NCI-H2196 treated with DMSO at 0.1 percent for 48 hours (cell line): Measurements from ENCODE around the gene ZPLD1.

Experiments used
- DNase-seq: peaks from one replicate; lab custom pipeline; 2025; ENCODE audit not compliant: unreplicated experiment; lab: John Stamatoyannopoulos, UW

ZPLD1 gene

DNA sequence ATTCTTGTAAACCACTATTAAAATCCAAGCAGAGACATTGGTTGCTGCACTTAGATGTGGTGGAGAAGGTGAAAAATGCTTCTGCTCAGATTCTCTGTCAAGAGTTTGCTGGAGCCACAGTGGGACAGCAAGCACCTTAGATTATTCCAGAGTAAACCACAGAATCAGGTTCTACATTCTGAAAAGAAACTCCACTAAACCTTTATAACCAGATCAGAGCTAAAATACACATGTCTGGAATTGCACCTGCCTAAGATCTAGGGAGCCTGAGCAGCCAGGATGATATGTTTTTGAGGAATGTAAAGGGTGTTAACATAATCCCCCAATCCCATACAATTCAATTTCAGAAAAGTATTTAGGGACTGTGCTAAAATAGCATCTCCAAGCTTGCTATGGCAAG is at the start of gene ZPLD1:
TSS of gene ZPLD1 (plus strand) at position 301 of the 400 bp plus-strand sequence. CDS start 3,473 bp downstream, outside the sequence.
- DNase-seq = no peak

DNA sequence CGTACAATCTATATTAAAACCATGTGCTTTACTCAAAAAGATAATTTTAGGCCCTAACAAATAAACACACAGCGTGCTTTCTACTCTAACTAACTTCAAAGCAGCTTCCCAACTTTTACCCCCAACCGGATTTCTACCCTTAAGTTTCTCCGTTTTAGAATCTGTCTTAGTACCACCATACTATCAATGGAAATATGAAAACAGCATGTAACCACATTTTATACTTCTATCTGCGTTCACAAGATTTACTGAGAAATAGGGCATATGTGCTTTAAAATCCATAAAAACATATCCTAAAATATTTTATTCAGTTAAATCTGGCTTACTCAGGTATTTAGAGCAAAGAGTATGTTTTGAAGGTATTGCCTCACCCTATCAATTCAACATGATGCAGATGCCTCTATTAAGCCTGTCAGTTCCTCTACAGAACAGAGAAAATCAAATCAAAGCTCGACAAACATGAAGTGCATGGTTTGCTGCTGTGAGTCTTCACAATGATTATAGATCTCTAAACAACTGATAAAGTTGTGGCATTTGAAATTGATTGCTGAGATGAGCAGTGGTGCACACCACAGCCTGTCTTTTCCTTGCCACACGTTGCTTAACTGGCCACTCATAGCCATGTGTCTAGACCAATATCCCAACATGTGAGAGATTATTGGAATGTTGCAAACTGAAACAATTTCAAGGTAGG is 44.5 kb upstream of the ZPLD1 start:
- no peak for DNase-seq

DNA sequence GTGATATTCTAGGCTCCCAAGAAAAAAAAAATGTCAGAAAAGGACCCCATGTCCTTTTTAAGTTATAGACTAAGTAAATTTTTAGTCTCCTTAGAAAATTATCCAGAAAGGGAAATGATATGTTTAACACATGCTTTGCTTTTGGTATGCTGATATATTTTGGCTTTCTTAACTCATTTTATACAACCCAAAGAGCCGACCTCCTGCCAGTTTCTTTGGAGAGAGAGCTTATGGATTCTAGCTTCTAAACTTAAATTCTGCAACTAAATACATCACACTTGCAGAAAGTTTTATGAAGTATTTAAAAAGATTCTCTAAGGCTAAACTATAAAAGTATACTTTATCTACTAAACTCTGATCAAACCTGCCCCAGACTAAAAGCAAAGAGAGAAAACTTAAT is 43.9 kb upstream of the ZPLD1 start:
- DNase-seq = no peak

DNA sequence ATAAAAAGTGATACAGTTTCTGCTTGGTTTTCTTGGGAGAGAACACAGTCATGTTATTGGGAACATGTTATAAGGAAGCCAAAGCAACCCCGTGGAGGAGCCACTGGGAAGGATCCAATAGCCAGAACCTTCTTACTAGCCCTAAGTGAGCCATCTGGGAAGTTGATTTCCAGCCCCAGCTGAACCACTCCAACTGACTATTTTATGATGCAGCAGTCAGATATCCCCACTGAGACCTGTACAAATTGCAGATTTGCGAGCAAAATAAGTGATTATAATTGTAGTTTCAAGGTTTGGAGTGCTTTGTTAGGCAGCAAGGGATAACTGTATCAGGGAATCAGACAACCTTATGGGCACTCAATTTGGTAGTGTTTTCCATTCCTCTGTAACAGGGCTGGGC is 43.3 kb upstream of the ZPLD1 start:
- no peak for DNase-seq

DNA sequence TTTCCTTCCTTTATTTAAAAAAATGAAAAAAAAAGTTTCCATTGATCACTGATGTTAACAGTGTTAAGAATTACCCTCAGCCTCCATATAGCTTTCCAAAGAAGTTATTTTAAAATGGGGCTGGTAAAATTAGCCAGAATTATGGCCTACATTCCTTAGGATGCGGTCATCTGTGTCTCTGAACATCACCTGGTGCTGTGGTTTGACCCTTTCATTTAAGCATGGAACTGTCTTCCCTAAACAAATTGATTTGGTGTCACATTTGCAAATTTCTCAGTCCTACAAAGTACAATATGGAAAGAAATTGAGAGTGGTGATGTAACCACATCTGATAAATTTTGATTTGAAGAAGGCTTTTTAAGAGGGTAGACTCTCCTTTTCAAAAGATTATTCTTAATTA is 40.3 kb upstream of the ZPLD1 start:
- no peak for DNase-seq

DNA sequence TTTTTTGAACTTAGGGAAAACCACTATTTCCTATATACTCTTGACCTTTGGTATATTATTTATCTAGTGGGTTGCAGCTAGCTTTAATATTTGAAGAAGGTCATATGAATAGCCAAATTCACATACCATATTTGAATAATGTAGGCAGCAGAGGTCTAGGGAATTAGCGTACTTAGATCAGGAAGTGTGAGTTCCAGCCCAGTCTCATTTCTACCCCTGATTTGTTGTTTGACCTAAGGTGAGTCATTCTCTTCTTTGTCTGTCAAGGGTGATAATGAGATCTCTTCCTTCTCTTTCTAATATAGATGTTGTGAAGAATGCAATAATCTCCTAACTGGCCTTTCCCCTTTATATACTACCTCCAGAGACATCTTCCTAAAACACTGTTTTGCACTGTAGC is 36.6 kb upstream of the ZPLD1 start:
- DNase-seq = no peak

DNA sequence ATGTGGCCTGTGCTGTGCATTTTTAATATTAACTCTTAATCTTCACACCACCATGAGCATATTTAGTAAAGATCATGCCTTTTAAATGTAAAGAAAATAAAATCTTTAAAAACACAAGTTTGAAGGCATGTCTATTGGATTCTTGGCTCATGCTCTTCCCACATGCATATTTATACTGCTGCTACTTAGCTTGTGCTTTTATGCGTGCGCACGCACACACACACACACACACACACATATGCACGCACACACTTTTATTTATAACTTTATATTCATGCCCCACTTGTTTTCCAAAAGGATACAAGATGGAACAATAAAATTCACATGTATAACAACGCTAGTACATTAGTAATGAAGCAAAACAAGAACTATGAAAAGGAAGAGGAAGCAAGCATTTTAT is 36.1 kb upstream of the ZPLD1 start:
- DNase-seq = no peak

DNA sequence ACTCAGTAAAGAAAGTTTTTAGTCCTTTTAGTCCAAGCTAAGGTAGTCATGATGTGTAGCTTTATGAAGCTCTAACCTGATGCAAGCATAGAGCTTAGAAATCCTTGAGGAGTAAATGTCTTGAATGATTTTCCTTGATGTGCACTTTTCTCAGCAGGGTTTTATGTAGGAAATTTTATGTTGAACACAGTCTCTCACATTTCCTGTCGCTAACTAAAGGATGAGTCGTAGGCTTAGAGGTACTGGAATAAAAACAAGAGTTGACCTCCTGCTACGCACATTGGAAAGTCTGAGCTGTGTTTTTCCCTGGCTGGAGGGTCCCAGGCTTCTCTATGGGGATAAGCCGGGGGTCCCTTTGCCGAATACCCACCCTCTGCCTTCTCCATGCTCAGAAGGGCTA is 34.7 kb upstream of the ZPLD1 start:
- DNase-seq = no peak

DNA sequence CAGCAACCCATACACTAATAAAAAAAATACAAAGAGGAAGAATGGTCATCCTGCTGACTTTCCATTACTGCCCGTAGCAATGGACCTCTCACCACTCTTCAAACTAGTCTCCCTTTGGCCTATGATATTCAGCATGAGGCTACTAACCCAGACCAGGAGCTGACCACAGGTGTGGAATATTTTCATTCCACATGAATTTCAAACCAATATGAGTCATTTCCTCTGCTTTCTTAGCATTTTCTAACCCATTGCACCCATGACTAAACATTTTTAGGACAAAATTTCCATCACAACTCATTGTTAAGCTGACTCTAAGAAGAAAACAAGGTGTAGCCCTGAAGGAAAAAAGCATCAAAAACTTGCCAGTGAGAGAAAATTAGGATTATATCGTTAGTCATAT is 34.0 kb upstream of the ZPLD1 start:
- DNase-seq = no peak

DNA sequence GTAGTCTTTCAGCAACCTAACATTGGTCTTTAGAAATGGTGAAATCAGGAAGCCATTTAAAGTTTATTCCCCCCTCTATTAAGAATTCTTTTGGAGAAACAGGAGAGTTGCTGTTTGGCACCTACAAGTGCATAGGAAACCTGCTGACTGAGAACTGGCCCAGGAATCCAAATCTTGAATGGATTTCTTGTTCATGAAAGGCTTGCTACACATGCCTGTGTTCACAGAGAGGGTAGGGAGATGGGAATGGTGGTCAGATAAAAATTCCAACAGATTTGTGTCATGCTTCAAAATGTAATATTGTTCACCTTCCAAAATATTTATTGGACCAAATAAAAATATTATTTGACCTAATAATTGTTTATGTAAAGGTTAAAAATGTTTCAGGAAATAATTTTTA is 24.2 kb upstream of the ZPLD1 start:
- no peak for DNase-seq

DNA sequence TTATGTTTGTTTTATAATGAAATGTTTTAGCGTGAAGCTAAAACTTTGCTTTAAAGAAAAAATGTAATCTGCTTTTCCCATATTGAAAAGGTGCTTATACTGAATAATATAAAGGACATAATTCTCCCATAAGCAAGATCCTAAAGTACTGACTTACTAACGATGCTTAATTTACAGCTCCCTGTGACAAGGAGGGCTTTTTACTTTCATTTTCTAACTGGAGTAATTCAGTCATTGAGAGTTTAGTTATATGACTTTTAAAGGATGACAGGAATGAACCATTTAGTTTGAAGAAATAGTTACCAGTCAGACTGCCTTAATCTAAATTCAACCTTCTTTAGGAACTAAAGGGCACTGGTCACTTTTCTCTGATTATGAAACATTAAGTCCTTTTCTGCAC is 19.3 kb upstream of the ZPLD1 start:
- DNase-seq = no peak

DNA sequence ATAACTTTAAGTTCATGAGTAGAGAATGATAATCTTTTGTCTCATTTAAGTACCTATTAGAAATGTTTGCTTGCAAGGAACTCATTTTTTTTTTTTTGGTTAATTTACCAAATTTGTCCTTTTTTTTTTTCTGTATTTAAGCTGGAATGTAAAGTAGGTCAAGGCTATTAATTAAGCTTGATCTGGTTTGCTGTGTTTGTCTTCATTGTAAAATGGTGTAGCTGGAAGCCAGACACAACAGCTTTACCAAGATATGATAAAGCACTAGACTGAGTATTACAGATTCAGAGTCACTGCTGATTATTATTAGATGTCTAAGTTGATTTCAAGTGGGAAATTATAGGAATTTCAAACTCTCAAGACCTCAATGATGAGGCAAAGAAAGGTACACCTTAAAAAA is 15.0 kb upstream of the ZPLD1 start:
- DNase-seq = no peak

DNA sequence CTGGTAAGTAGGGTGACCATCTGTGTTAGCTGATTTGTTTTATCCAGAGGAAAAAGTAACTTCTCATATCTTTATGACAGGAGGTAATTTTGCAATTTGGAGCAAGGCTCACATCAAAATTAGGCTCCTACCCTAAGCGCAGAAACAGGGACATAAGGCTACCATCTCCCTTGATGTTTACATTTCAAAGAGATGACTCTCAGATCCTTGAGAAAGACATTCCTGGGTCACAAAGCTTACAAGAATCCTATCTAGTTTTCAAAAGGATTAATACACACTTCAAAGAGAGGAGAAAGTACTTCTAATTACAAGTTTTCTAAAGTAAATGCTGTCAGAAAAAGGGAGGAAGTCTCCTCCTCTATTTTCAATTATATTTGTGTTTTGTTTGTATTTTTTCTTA is 7.0 kb downstream of the ZPLD1 start:
- DNase-seq = no peak

DNA sequence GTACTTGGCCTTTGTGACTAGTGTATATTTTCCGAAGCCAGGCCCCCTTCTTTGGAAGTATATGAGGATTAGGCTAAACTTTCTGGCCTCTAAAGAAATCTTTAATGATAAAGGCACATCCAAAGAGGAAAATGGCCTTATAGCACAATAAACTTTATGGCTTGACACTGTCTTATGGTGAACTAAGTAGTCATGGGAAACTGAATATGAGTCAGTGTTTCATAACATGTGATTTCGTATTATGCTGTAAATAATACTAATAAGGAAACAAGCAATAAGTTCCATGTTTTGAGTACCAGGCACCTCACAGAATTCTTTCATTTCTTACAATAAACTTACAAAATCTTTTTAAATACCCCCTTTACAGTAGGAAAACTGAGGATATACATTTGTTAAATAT is 8.2 kb downstream of the ZPLD1 start:
- DNase-seq = no peak

DNA sequence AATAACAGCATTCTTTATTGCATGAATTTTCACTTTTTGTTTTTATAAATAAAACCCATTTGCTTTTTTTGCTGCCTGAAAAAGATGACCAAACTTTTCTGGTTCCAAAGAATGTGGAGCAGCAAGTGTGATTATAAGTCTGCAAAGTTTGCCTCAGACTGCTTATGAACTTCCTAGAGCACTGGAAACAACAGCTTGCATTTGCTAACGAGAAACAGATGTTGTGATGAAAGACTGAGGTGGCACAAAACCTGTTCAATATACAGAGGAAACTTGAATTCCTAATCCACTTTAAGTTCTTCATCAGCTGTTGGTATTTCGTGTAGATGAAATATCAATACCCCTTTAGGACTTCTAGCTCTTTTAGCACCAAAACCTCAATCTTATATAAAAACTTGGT is 9.3 kb downstream of the ZPLD1 start:
- DNase-seq = no peak

DNA sequence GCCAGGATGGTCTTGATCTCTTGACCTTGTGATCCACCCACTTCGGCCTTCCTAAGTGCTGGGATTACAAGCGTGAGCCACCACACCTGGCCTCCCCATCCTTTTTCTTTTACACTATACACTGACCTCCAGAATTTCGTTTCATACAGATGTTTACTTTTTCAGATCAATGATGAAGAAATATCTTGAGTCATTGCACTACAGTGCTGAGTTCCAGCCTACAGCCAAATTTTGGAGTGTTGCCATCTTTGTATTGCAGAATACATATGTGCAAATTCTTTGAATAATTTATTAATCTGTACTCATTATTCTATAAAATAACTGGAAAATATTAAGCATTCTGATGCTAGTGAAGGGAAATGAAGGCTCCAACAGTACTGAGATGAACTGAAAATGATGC is 12.5 kb downstream of the ZPLD1 start:
- no peak for DNase-seq

DNA sequence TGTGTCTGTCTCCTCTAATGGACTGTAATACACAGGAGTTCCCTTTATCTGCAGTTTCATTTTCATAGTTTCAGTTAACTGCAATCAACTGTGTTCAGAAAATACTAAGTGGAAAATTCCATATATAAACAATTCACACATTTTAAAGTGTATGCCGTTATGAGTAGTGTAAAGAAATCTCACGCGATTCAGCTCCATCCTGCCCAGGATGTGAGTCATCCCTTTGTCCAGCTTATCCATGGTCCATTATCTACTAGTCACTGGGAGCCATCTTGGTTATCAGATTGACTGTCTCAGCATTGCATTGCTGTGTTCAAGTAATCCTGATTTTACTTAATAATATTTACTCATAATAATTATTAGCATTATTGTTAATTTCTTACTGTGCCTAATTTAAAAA is 14.5 kb downstream of the ZPLD1 start:
- DNase-seq = no peak

DNA sequence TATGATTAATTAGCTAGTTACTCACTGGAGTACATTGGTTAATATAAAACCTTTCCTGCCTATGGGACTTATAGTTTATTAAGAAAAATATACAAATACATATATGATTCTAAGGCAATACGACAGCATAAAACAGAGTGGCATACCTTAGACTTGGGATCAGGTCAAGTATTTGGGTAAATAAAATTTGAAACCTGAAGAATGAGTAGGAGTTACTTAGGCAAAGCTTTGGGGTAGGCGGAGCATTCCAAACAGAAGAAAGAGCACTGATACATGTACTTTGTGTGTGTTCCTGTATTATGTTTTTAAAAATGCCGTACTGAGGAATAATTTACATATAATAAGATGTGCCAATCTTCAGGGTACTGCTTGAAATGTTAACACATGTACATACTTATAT is 15.1 kb downstream of the ZPLD1 start:
- DNase-seq = no peak

DNA sequence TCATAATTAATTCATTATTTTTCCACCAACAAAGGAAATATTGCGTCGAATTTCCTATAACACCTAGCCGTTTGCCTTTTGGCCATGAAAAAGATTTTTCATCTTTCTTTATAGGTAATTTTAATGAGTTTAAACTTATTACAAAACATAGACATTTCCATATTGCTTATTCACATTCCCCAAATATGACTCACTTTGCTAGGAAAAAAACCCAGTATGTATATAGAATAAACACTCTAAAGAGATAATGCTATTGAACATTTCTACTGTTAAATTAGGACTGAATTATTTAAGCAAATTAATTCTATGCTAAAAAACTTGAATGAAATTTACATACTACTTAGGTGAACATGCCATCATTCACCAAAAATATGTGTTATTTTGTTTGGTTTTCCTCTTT is 16.2 kb downstream of the ZPLD1 start:
- no peak for DNase-seq

DNA sequence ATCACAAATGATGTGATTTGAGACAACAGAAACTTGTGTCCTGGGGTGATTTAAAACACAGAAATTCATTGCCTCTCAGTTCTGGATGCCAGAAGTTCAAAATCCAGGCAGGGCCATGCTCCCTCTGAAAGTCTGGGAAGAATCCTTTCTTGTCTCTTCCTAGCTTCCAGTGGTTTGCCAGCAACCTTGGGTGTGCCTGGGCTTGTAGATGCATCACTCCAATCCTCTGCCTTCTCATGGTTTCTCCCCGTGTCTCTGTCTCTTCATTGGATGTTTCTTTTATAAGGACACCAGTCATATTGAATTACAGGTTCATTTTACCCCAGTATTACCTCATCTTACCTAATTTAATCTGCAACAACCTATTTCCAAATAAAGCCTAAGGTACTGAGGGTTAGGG is 16.7 kb downstream of the ZPLD1 start:
- no peak for DNase-seq

DNA sequence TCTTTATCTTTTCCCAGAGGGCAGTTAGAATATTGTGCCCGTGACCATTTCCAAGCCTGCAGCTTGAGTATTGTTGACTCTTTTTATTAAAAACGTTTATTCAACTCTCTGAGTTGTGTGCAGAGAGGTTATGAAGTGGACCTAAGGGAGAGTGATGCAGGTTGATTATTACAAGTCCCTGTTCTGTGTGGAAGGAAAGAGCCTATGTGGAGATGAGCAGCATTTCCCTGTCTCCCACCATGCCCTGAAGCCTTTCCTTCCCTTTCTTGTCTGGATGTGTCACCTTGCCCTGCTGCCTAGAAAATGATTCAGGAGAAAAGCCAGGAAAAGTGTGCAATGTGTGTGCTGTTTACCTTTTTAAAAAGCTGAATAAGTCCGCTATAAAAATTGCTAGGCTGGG is 19.4 kb downstream of the ZPLD1 start:
- no peak for DNase-seq

DNA sequence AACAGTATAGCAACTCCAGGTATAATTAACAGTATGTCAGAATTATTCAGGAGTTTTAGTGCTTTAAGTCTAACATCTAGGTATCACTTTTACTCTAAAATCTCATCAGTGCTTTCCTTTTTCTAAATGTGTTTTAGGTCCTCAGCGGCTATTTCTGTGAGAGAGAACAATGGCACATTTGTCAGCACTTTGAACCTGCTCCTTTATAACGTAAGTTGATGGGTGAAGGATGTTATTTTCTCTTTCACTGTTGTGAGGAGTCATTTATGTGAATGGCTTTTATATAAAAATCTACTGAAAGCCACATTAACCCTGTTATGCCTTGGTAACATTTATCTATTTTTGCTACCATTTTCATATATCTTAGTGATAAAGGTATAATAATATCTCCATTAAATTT is 22.8 kb downstream of the ZPLD1 start:
- DNase-seq = no peak

DNA sequence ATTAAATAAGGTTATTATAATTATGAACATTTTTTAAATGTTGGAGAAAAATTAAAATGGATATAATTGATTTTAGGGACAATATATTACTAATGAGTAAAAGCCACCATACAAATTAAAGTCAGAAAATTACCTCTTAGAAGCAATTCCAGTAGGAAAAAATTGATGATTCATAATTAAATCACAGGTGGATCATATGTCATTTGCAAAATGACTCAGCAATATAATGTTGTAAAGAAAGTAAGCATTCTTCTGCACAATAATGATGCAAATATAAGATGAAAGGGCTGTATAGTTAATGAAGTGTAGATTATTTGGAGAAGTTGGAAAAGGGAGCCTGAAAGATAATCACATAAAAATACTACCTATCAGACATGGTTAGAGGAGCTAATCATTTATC is 25.8 kb downstream of the ZPLD1 start:
- no peak for DNase-seq

DNA sequence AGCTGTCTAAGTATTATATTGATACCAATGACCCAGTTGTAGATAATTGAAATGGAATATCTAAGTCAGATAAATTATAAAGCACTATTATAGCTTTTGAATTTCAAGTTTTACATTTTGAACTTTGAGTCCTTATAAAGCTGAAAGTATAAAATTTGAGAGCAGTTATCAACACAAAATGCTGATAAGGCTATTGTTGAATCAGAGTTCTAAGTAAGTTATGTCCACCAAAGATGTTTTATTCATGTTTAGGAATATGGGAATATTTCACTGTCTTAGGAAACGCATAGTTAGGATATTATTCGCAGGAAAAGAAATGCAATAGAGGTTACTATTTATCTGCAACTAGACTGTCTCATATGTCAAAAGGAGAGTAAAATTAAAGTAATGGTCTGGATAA is 29.4 kb downstream of the ZPLD1 start:
- no peak for DNase-seq
